WTC11 (cell line): Measurements from ENCODE around the gene TBX10.

Experiments
- ATF6 ChIP-seq: sonication (generic); formaldehyde crosslinking; IDR thresholded peaks from 2 replicates; pipeline ENCODE4 v1.8.1; 2023; ENCODE audit warnings: mild to moderate bottlenecking, missing genetic modification reagents
- CBFB ChIP-seq: sonication (generic); formaldehyde crosslinking; IDR thresholded peaks from 2 replicates; pipeline ENCODE4 v1.8.1; 2022; ENCODE audit warnings: mild to moderate bottlenecking, low read depth, missing genetic modification reagents
- CREM ChIP-seq: sonication (generic); formaldehyde crosslinking; IDR thresholded peaks from 2 replicates; pipeline ENCODE4 v1.8.1; 2022; ENCODE audit warnings: mild to moderate bottlenecking, missing genetic modification reagents, moderate library complexity
- CTCF ChIP-seq: fragments of 200-600 bp; IDR thresholded peaks from 2 replicates; pipeline ENCODE4 v1.8.0; 2022; ENCODE audit warnings: antibody characterized with exemption
- ETV6 ChIP-seq: sonication (generic); formaldehyde crosslinking; IDR thresholded peaks from 2 replicates; pipeline ENCODE4 v1.8.1; 2022; ENCODE audit warnings: mild to moderate bottlenecking, missing genetic modification reagents
- NFE2L1 ChIP-seq: sonication (generic); formaldehyde crosslinking; IDR thresholded peaks from 2 replicates; pipeline ENCODE4 v1.8.1; 2023; ENCODE audit warnings: missing genetic modification reagents
- NR1H2 ChIP-seq: sonication (generic); formaldehyde crosslinking; IDR thresholded peaks from 2 replicates; pipeline ENCODE4 v1.9.0; 2021; ENCODE audit warnings: mild to moderate bottlenecking, moderate library complexity, missing genetic modification reagents
- PREB ChIP-seq: sonication (generic); formaldehyde crosslinking; IDR thresholded peaks from 2 replicates; pipeline ENCODE4 v1.8.1; 2022; ENCODE audit warnings: mild to moderate bottlenecking, missing genetic modification reagents, moderate library complexity, borderline replicate concordance
- SOX15 ChIP-seq: fragments of 250-450 bp; sonication (Bioruptor Pico); IDR thresholded peaks from 2 replicates; pipeline ENCODE4 v1.9.0; 2021; ENCODE audit warnings: mild to moderate bottlenecking
- USF2 ChIP-seq: sonication (generic); formaldehyde crosslinking; IDR thresholded peaks from 2 replicates; pipeline ENCODE4 v1.8.1; 2023; ENCODE audit warnings: mild to moderate bottlenecking, missing genetic modification reagents, moderate library complexity
- ZNF317 ChIP-seq: sonication (generic); formaldehyde crosslinking; IDR thresholded peaks from 2 replicates; pipeline ENCODE4 v1.8.1; 2023; ENCODE audit warnings: low read depth, mild to moderate bottlenecking, moderate library complexity, missing genetic modification reagents, borderline replicate concordance
- TF ChIP-seq, protein P1 (sequence below): sonication (generic); formaldehyde crosslinking; IDR thresholded peaks from 2 replicates; pipeline ENCODE4 v1.8.0; 2022; ENCODE audit warnings: mild to moderate bottlenecking, missing genetic modification reagents
- TF ChIP-seq, protein P2 (sequence below): sonication (generic); formaldehyde crosslinking; IDR thresholded peaks from 2 replicates; pipeline ENCODE4 v1.8.1; 2023; ENCODE audit warnings: mild to moderate bottlenecking, missing genetic modification reagents

- TF ChIP-seq USF2 (CRISPR knock-in tag), result no peak
- no peak for TF ChIP-seq PREB
- no peak for TF ChIP-seq CTCF
- TF ChIP-seq ETV6 (CRISPR knock-in tag), result no peak
- TF ChIP-seq, protein P1, sequence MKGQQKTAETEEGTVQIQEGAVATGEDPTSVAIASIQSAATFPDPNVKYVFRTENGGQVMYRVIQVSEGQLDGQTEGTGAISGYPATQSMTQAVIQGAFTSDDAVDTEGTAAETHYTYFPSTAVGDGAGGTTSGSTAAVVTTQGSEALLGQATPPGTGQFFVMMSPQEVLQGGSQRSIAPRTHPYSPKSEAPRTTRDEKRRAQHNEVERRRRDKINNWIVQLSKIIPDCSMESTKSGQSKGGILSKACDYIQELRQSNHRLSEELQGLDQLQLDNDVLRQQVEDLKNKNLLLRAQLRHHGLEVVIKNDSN (CRISPR knock-in tag), result no peak
- no peak for TF ChIP-seq CREM (CRISPR knock-in tag)
- TF ChIP-seq ZNF317 (CRISPR knock-in tag), result no peak
- no peak for TF ChIP-seq SOX15 (CRISPR knock-in tag)
- no peak for TF ChIP-seq NFE2L1
- TF ChIP-seq, protein P2, sequence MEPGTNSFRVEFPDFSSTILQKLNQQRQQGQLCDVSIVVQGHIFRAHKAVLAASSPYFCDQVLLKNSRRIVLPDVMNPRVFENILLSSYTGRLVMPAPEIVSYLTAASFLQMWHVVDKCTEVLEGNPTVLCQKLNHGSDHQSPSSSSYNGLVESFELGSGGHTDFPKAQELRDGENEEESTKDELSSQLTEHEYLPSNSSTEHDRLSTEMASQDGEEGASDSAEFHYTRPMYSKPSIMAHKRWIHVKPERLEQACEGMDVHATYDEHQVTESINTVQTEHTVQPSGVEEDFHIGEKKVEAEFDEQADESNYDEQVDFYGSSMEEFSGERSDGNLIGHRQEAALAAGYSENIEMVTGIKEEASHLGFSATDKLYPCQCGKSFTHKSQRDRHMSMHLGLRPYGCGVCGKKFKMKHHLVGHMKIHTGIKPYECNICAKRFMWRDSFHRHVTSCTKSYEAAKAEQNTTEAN, result no peak
- no peak for TF ChIP-seq ATF6 (CRISPR knock-in tag)
- TF ChIP-seq NR1H2 (CRISPR knock-in tag), result no peak
- TF ChIP-seq CBFB (CRISPR knock-in tag), result no peak
These were observed 8.7 kb upstream of the TBX10 start for GRCh38 chr11:67648140-67648795.
